ENCODE measurements around the gene RLBP1.

- TF ChIP-seq RAD21 (IDR thresholded peaks at IDR 0.05; ENCODE audit: low read depth): no peak
- no peak for TF ChIP-seq REST (IDR thresholded peaks at IDR 0.05; ENCODE audit: low read depth)
- TF ChIP-seq CEBPB (IDR thresholded peaks at IDR 0.05): no peak
- no peak for TF ChIP-seq ZBTB7A (IDR thresholded peaks at IDR 0.05; ENCODE audit: low read depth)
- TF ChIP-seq USF1 (IDR thresholded peaks at IDR 0.05): no peak
- TF ChIP-seq NFIC (IDR thresholded peaks at IDR 0.05): no peak
- TF ChIP-seq, protein P1, sequence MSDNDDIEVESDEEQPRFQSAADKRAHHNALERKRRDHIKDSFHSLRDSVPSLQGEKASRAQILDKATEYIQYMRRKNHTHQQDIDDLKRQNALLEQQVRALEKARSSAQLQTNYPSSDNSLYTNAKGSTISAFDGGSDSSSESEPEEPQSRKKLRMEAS (IDR thresholded peaks at IDR 0.05): no peak
- no peak for TF ChIP-seq CREB1 (IDR thresholded peaks at IDR 0.05; ENCODE audit: low read depth)
- TF ChIP-seq YY1 (IDR thresholded peaks at IDR 0.05; ENCODE audit: low read depth): no peak
- TF ChIP-seq EGR1 (IDR thresholded peaks at IDR 0.05): no peak
- TF ChIP-seq TAF1 (IDR thresholded peaks at IDR 0.05; ENCODE audit: low read depth): no peak
- no peak for TF ChIP-seq TEAD4 (IDR thresholded peaks at IDR 0.05)
Observed at GRCh38 chr15:89209057-89209456, 12.3 kb downstream of the RLBP1 start.

All from Ishikawa (cell line).